CD4-positive, alpha-beta T cell (primary cell): Measurements from ENCODE around the gene C12orf56. TPM values are rescaled to one million over a fixed set of nuclear protein-coding genes. Genes with fewer than 3 reads are reported as not detected.
"Not testable (repeated sequence)": the region's sequence is repeated elsewhere in the genome, so short reads cannot be mapped to it uniquely, and the experiment has no call there.

ENCODE experiments used
- ATAC-seq: fragments of 200-7000 bp; cut with Tn5 transposase; one replicate; pipeline ENCODE4 v1.10.0; 2022; ENCODE audit warnings: mild to moderate bottlenecking; ENCODE audit not compliant: poor library complexity
- CTCF ChIA-PET: fragments of 350-600 bp; sonication (Branson Sonifier 250); formaldehyde crosslinking; loops from one replicate; lab custom pipeline; 2021; ENCODE audit warnings: antibody characterized with exemption, inconsistent platforms; lab: Charles Lee
- POLR2A ChIA-PET: fragments of 350-600 bp; sonication (Branson Sonifier 250); formaldehyde crosslinking; loops from one replicate; lab custom pipeline; 2021; ENCODE audit warnings: antibody characterized with exemption, inconsistent platforms; lab: Charles Lee
- DNase-seq, 14 experiments: peaks; one replicate each; pipeline ENCODE4 v3.0.0-alpha.2; 2013 to 2020; ENCODE audit warnings: mixed read lengths in 2 of 14
- H3K27ac ChIP-seq, 2 donors: one replicate each; pipeline versions ENCODE4 v1.5.1 to v1.7.0; 2013; ENCODE audit warnings: low read length in 2 of 2, low read depth in 1 of 2, mild to moderate bottlenecking in 1 of 2
- H3K27me3 ChIP-seq, 2 experiments: 1 replicate in 1 of 2; 2 replicates in 1 of 2; pipeline versions ENCODE4 v1.6.1 to v1.7.0; 2013; ENCODE audit warnings: low read length in 2 of 2, control low read depth in 1 of 2, mild to moderate bottlenecking in 1 of 2, moderate library complexity in 1 of 2; ENCODE audit not compliant: insufficient read depth in 2 of 2, control insufficient read depth in 1 of 2
- H3K36me3 ChIP-seq: one replicate; pipeline ENCODE4 v1.6.1; 2013; ENCODE audit warnings: low read length, control low read depth; ENCODE audit not compliant: insufficient read depth
- H3K4me1 ChIP-seq: one replicate; pipeline ENCODE4 v1.6.1; 2013; ENCODE audit warnings: low read length, control low read depth; ENCODE audit not compliant: insufficient read depth
- H3K4me3 ChIP-seq: one replicate; pipeline ENCODE4 v1.5.1; 2013; ENCODE audit warnings: mild to moderate bottlenecking, low read length, moderate library complexity
- H3K9me3 ChIP-seq, 2 experiments: 1 replicate in 1 of 2; 2 replicates in 1 of 2; pipeline versions ENCODE4 v1.6.1 to v1.7.0; 2013; ENCODE audit warnings: low read length in 2 of 2, mild to moderate bottlenecking in 2 of 2, control low read depth in 1 of 2, moderate library complexity in 1 of 2; ENCODE audit not compliant: control insufficient read depth in 1 of 2, insufficient read depth in 1 of 2
- H3K27ac Mint-ChIP-seq: one replicate; pipeline ENCODE4 v1.8.0; 2020; ENCODE audit warnings: mixed read lengths
- H3K27me3 Mint-ChIP-seq: one replicate; pipeline ENCODE4 v1.8.0; 2021; ENCODE audit warnings: mixed read lengths
- H3K36me3 Mint-ChIP-seq: one replicate; pipeline ENCODE4 v1.8.0; 2021; ENCODE audit warnings: low read depth, mixed read lengths
- H3K4me1 Mint-ChIP-seq: one replicate; pipeline ENCODE4 v1.8.0; 2021; ENCODE audit warnings: low read depth, mixed read lengths
- H3K4me3 Mint-ChIP-seq: one replicate; pipeline ENCODE4 v1.8.0; 2020; ENCODE audit warnings: mild to moderate bottlenecking, mixed read lengths
- H3K9me3 Mint-ChIP-seq: one replicate; pipeline ENCODE4 v1.8.0; 2020; ENCODE audit warnings: mixed read lengths
- CTCF ChIP-seq: fragments of 200-600 bp; IDR thresholded peaks from one replicate; pipeline ENCODE4 v1.8.0; 2022; ENCODE audit warnings: antibody characterized with exemption, mild to moderate bottlenecking
- intact Hi-C, 2 experiments: fragments of 100-400 bp; cut with DNase I in 1 of 2; cut with micrococcal nuclease in 1 of 2; formaldehyde crosslinking; loops; one replicate each; pipeline versions ENCODE4 v1.15.1 to v1.9.0; 2023 to 2025; cut with DNase I, micrococcal nuclease
- total RNA-seq, 174 experiments: library from RNA in 2 of 174; stranded (reverse) in 2 of 174; gene quantifications; one replicate each; pipeline ENCODE4 v1.2.3 and lab custom pipeline; 2021 to 2026

Gene C12orf56
- total RNA-seq, 2 experiments from 2014 or later = 0.08 to 0.17 TPM

DNA sequence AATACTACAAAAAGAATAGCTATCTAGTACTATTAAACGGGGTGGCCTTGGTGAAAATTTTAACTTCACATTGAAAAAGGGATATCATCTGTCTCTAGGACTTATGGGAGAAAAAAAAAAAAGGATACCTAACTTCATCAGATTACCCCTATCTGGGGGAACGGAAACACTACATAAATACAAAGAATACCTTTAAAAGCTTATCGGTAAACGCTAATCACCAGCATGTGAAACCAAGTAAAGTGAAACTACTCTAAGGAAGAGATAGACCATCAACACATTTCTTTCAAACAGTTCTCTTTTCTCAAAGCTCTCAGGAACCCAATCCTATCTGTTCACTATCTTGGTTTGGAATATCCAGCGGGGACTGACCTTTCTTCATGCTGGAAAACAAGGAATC lies 172.0 kb downstream of the C12orf56 start:
- Histone ChIP-seq H3K27me3 (no peaks in the 10 kb centered on the region), H3K27ac (no peak overlapping the region), H3K4me1 (peaks cover 13% of the 10 kb centered on the region), H3K36me3 (peaks cover 10% of the 10 kb centered on the region), H3K4me3 (peak overlapping the region; percentile 0), H3K9me3 (no peaks in the 10 kb centered on the region)
- TF ChIP-seq CTCF = no peak
- DNase-seq (peak in 2 of 14 experiments; percentile 12 to 28), ATAC-seq (no peak)
- H3K4me3 Mint-ChIP-seq = peak overlapping the region; percentile 57
- ChIA-PET POLR2A (interaction anchor here (0.6 to 0.9 kb wide), 2 partner anchors 172 to 185 kb away, joined by 3 read pairs; no protein-coding TSS in a partner anchor), CTCF (no interaction called here)
- no peaks in the 10 kb centered on the region for H3K27me3 Mint-ChIP-seq
- peaks cover 41% of the 10 kb centered on the region for H3K4me1 Mint-ChIP-seq
- peak overlapping the region; percentile 28 for H3K27ac Mint-ChIP-seq
- no peaks in the 10 kb centered on the region for H3K9me3 Mint-ChIP-seq
- H3K36me3 Mint-ChIP-seq = peaks cover 34% of the 10 kb centered on the region
- intact Hi-C loops = no loop called here

DNA sequence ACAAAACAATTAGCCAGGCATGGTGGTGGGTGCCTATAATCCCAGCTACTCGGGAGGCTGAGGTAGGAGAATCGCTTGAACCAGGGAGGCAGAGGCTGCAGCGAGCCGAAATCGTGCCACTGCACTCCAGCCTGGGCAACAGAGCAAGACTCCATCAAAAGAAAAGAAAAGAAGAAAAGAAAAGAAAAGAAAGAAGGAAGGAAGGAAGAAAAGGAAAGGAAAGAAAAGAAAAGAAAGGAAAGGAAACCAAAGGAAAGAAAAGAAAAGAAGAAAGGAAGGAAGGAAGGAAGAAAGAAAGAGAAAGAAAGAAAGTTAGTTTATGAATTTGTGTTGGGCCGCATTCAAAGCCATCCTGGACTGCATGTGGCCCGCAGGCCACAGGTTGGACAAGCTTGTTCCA lies 172.9 kb downstream of the C12orf56 start:
- H3K4me3 Mint-ChIP-seq = peak overlapping the region; percentile 39
- H3K27ac ChIP-seq, ATAC-seq, intact Hi-C loops, H3K27me3 ChIP-seq, CTCF ChIA-PET, H3K9me3 Mint-ChIP-seq, DNase-seq, H3K27ac Mint-ChIP-seq, H3K27me3 Mint-ChIP-seq, H3K9me3 ChIP-seq, H3K4me3 ChIP-seq, H3K4me1 ChIP-seq: not testable (repeated sequence)
- H3K36me3 Mint-ChIP-seq = peaks cover 43% of the 10 kb centered on the region
- H3K36me3 ChIP-seq = peaks cover 13% of the 10 kb centered on the region
- POLR2A ChIA-PET = interaction anchor here (0.9 kb wide), 1 partner anchor 186 kb away, joined by 3 read pairs; no protein-coding TSS in a partner anchor
- peaks cover 40% of the 10 kb centered on the region for H3K4me1 Mint-ChIP-seq

DNA sequence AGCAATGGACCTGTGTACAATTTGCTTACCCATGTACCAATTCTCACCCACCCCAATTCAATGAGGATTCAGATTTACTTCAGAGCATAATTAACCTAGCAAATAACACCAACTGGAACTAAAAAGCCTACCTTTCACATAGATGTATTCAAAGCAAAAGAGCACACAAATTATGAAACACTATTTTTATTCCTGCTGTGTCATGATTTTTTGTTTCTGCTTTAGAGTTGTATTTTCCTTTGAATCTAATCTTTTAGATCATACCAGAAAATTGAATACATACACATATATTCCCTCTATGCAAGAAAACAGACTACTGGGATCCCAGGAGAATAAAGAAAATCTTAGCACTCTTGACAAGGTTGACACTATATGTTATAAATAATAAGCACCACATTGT lies 174.3 kb downstream of the C12orf56 start:
- no peak overlapping the region for H3K4me3 ChIP-seq
- no peak overlapping the region for H3K27ac ChIP-seq
- Mint-ChIP-seq H3K27ac (no peak overlapping the region), H3K4me3 (no peak overlapping the region), H3K9me3 (no peaks in the 10 kb centered on the region), H3K4me1 (peaks cover 28% of the 10 kb centered on the region), H3K36me3 (peaks cover 44% of the 10 kb centered on the region), H3K27me3 (no peaks in the 10 kb centered on the region)
- DNase-seq = no peak
- intact Hi-C loops = no loop called here
- H3K4me1 ChIP-seq = no peaks in the 10 kb centered on the region
- TF ChIP-seq CTCF = no peak
- no peaks in the 10 kb centered on the region for H3K27me3 ChIP-seq
- peaks cover 23% of the 10 kb centered on the region for H3K36me3 ChIP-seq
- no peak for ATAC-seq
- ChIA-PET POLR2A (interaction anchor here (1.2 kb wide), 1 partner anchor 953 kb away, joined by 4 read pairs; the partner anchor contains the start of gene LEMD3), CTCF (no interaction called here)
- H3K9me3 ChIP-seq = no peaks in the 10 kb centered on the region

Other genes with a start within 250 kb of the C12orf56 start
- gene KICS2, start 168.5 kb downstream of the C12orf56 start, total RNA-seq = 10 to 100 TPM; 13.6 to 14.0 TPM
- gene XPOT, start 13.6 kb upstream of the C12orf56 start, total RNA-seq = 10 to 100 TPM; 39.6 to 40.0 TPM
- 1 to 10 TPM; 5.6 to 7.2 TPM for gene TBK1, start 61.4 kb upstream of the C12orf56 start, total RNA-seq
- gene RASSF3, start 219.7 kb upstream of the C12orf56 start, total RNA-seq = 100 to 1,000 TPM; 118 to 127 TPM